IMR-90 (cell line): ENCODE data around the gene ITPR2. TPM values are rescaled to one million over a fixed set of nuclear protein-coding genes. Genes with fewer than 3 reads are reported as not detected.

ENCODE experiments used
- ATAC-seq: fragments of 200-7000 bp; cut with Tn5 transposase; 2 replicates; pipeline ENCODE4 v1.9.1; 2020; ENCODE audit warnings: low read depth, mild to moderate bottlenecking, moderate library complexity
- BruUV-seq: library from RNA; stranded (reverse); fragments of 400-500 nt; replicated peaks from 2 replicates; lab custom pipeline; 2021; lab: Mats Ljungman, UMichigan
- CTCF ChIA-PET: fragments of 300-600 bp; formaldehyde crosslinking; extraction: SDS; loops from one replicate; lab custom pipeline; 2021; ENCODE audit warnings: antibody characterized with exemption; lab: Yijun Ruan, JAX
- POLR2A ChIA-PET: fragments of 300-600 bp; sonication (Branson Sonifier 250); formaldehyde crosslinking; loops from one replicate; lab custom pipeline; 2022; ENCODE audit warnings: antibody characterized with exemption; ENCODE audit not compliant: unreplicated experiment; lab: Charles Lee
- DNase-seq: peaks from one replicate; pipeline ENCODE4 v3.0.0; 2013
- H2AFZ ChIP-seq: replicated peaks from 2 replicates; pipeline ENCODE3; 2013; ENCODE audit warnings: low read length, mild to moderate bottlenecking; ENCODE audit not compliant: poor library complexity
- H2AK5ac ChIP-seq: 2 replicates; pipeline ENCODE4 v1.6.1; 2013; ENCODE audit warnings: low read depth, low read length, inconsistent platforms
- H2AK9ac ChIP-seq: replicated peaks from 2 replicates; pipeline ENCODE3; 2013; ENCODE audit warnings: mild to moderate bottlenecking, low read depth, low read length, moderate library complexity; ENCODE audit not compliant: poor library complexity
- H2BK120ac ChIP-seq: 2 replicates; pipeline ENCODE4 v1.6.1; 2013; ENCODE audit warnings: low read depth, low read length, inconsistent platforms
- H2BK15ac ChIP-seq: 3 replicates; pipeline ENCODE4 v1.6.1; 2013; ENCODE audit warnings: low read depth, low read length, inconsistent platforms
- H2BK20ac ChIP-seq: 2 replicates; pipeline ENCODE4 v1.6.1; 2013; ENCODE audit warnings: low read depth, mild to moderate bottlenecking, inconsistent platforms, low read length, moderate library complexity
- H2BK5ac ChIP-seq: 2 replicates; pipeline ENCODE4 v1.6.1; 2013; ENCODE audit warnings: mild to moderate bottlenecking, low read depth, low read length, inconsistent platforms; ENCODE audit not compliant: poor library complexity, severe bottlenecking
- H3K14ac ChIP-seq: replicated peaks from 2 replicates; pipeline ENCODE4 v1.6.1; 2013; ENCODE audit warnings: low read depth, low read length, inconsistent platforms
- H3K18ac ChIP-seq: 2 replicates; pipeline ENCODE4 v1.6.1; 2013; ENCODE audit warnings: low read depth, low read length, control low read depth
- H3K23ac ChIP-seq: 2 replicates; pipeline ENCODE4 v1.6.1; 2013; ENCODE audit warnings: low read depth, low read length, inconsistent platforms
- H3K27ac ChIP-seq: 2 replicates; pipeline ENCODE4 v1.5.1; 2013; ENCODE audit warnings: mild to moderate bottlenecking, control low read depth, low read length; ENCODE audit not compliant: insufficient read depth
- H3K27me3 ChIP-seq: 2 replicates; pipeline ENCODE4 v1.6.1; 2013; ENCODE audit warnings: low read length; ENCODE audit not compliant: control insufficient read depth, insufficient read depth
- H3K36me3 ChIP-seq: 2 replicates; pipeline ENCODE4 v1.6.1; 2013; ENCODE audit warnings: low read length, mixed read lengths; ENCODE audit not compliant: control insufficient read depth, insufficient read depth
- H3K4ac ChIP-seq: 2 replicates; pipeline ENCODE4 v1.6.1; 2013; ENCODE audit warnings: low read depth, low read length, inconsistent platforms
- H3K4me1 ChIP-seq: 2 replicates; pipeline ENCODE4 v1.6.1; 2013; ENCODE audit warnings: low read length, mixed read lengths; ENCODE audit not compliant: control insufficient read depth, insufficient read depth
- H3K4me2 ChIP-seq: 2 replicates; pipeline ENCODE4 v1.6.1; 2013; ENCODE audit warnings: low read depth, mild to moderate bottlenecking, control low read depth, low read length, moderate library complexity
- H3K4me3 ChIP-seq: 2 replicates; pipeline ENCODE4 v1.5.1; 2013; ENCODE audit warnings: low read depth, mild to moderate bottlenecking, control low read depth, low read length, moderate library complexity; ENCODE audit not compliant: insufficient read depth
- H3K56ac ChIP-seq: 2 replicates; pipeline ENCODE4 v1.6.1; 2013; ENCODE audit warnings: low read length, inconsistent platforms; ENCODE audit not compliant: insufficient read depth; ENCODE audit errors: extremely low read depth
- H3K79me1 ChIP-seq, 2 experiments: 2 replicates each; pipeline ENCODE4 v1.6.1; 2013; ENCODE audit warnings: low read length in 2 of 2, inconsistent platforms in 1 of 2, low read depth in 1 of 2
- H3K9ac ChIP-seq: 2 replicates; pipeline ENCODE4 v1.6.1; 2013; ENCODE audit warnings: low read depth, low read length, control low read depth
- H3K9me1 ChIP-seq: 2 replicates; pipeline ENCODE4 v1.6.1; 2013; ENCODE audit warnings: low read length, inconsistent platforms; ENCODE audit not compliant: insufficient read depth
- H3K9me3 ChIP-seq: 2 replicates; pipeline ENCODE4 v1.6.1; 2013; ENCODE audit warnings: low read length; ENCODE audit not compliant: control insufficient read depth, insufficient read depth
- H4K20me1 ChIP-seq: 2 replicates; pipeline ENCODE4 v1.6.1; 2013; ENCODE audit warnings: low read length, inconsistent platforms; ENCODE audit not compliant: insufficient read depth
- H4K5ac ChIP-seq: 2 replicates; pipeline ENCODE4 v1.6.1; 2013; ENCODE audit warnings: mild to moderate bottlenecking, low read depth, low read length, control low read depth
- H4K8ac ChIP-seq, 2 experiments: 2 replicates each; pipeline ENCODE4 v1.6.1; 2013; ENCODE audit warnings: low read depth in 2 of 2, low read length in 2 of 2, control low read depth in 1 of 2, inconsistent platforms in 1 of 2
- H4K91ac ChIP-seq: 2 replicates; pipeline ENCODE4 v1.6.1; 2013; ENCODE audit warnings: low read depth, low read length, inconsistent platforms; ENCODE audit not compliant: insufficient read depth
- BHLHE40 ChIP-seq: fragments of 150-350 bp; IDR thresholded peaks from 2 replicates; pipeline ENCODE4 v1.6.1; 2016; ENCODE audit warnings: mild to moderate bottlenecking, low read depth, low read length
- CTCF ChIP-seq: conservative IDR thresholded peaks from 2 replicates; pipeline ENCODE4 v1.5.1; 2012; ENCODE audit warnings: mild to moderate bottlenecking, low read depth, low read length, improper control_type of control experiment
- FOS ChIP-seq: fragments of 150-350 bp; IDR thresholded peaks from 2 replicates; pipeline ENCODE4 v1.6.1; 2016; ENCODE audit warnings: low read depth, low read length
- MAFK ChIP-seq: IDR thresholded peaks from 2 replicates; pipeline ENCODE4 v1.6.1; 2012; ENCODE audit warnings: low read depth, low read length, improper control_type of control experiment
- MAZ ChIP-seq: IDR thresholded peaks from 2 replicates; pipeline ENCODE4 v1.6.1; 2012; ENCODE audit warnings: low read depth, mild to moderate bottlenecking, low read length, improper control_type of control experiment, moderate library complexity, borderline replicate concordance
- MXI1 ChIP-seq: IDR thresholded peaks from 2 replicates; pipeline ENCODE4 v1.6.1; 2012; ENCODE audit warnings: low read depth, mild to moderate bottlenecking, low read length, moderate library complexity, borderline replicate concordance
- NFE2L2 ChIP-seq: fragments of 150-350 bp; IDR thresholded peaks from 2 replicates; pipeline ENCODE4 v1.6.1; 2016; ENCODE audit warnings: low read depth, mild to moderate bottlenecking, low read length
- POLR2A ChIP-seq: IDR thresholded peaks from 2 replicates; pipeline ENCODE4 v1.6.1; 2012; ENCODE audit warnings: mild to moderate bottlenecking, low read depth, low read length
- RAD21 ChIP-seq: IDR thresholded peaks from 2 replicates; pipeline ENCODE4 v1.6.1; 2012; ENCODE audit warnings: low read length, improper control_type of control experiment
- RCOR1 ChIP-seq: IDR thresholded peaks from 2 replicates; pipeline ENCODE4 v1.6.1; 2012; ENCODE audit warnings: mild to moderate bottlenecking, low read length, improper control_type of control experiment; ENCODE audit not compliant: insufficient replicate concordance
- USF2 ChIP-seq: fragments of 150-350 bp; IDR thresholded peaks from 2 replicates; pipeline ENCODE4 v1.6.1; 2017; ENCODE audit warnings: mild to moderate bottlenecking, antibody characterized with exemption, low read length, low read depth
- WGBS, 2 experiments: methylation state at CpG; one replicate each; pipeline versions ENCODE4 v1.1.5 to v1.1.7; 2013; ENCODE audit warnings: missing lambda C conversion rate in 2 of 2; ENCODE audit not compliant: insufficient read length in 1 of 2; ENCODE audit errors: extremely low coverage in 2 of 2; 5-methylcytosine and 5-hydroxymethylcytosine counted together
- dilution Hi-C: fragments of 300-500 bp; cut with HindIII; formaldehyde crosslinking; loops from one replicate; pipeline ENCODE4 v1.14.3; 2018; ENCODE audit warnings: low sequenced_read_pairs; ENCODE audit not compliant: unreplicated experiment
- in situ Hi-C: fragments of 300-500 bp; cut with MboI; formaldehyde crosslinking; loops from 3 replicates; pipeline ENCODE4 v1.14.3; 2019; ENCODE audit warnings: low sequenced_read_pairs, inconsistent platforms, mixed read lengths
- intact Hi-C: fragments of 100-400 bp; cut with micrococcal nuclease; formaldehyde crosslinking; loops from 2 replicates; pipeline ENCODE4 v1.10.0; 2022
- polyA plus RNA-seq, 3 experiments: library from polyadenylated mRNA; depleted of rRNA; stranded (reverse); fragments of >200 nt; gene quantifications; 2 replicates each; pipeline ENCODE4 v1.2.3, GENCODE V29; 2012; ENCODE audit warnings: low replicate concordance in 1 of 3
- total RNA-seq: library from RNA; depleted of rRNA; stranded (reverse); fragments of >200 nt; gene quantifications from 2 replicates; pipeline ENCODE4 v1.2.3, GENCODE V29; 2012

ITPR2 gene
- total and polyA plus RNA-seq, 2 of the 4 experiments (the other 2 are of a cell fraction) = 1.2 to 9.0 TPM

- Histone ChIP-seq H2AK5ac (no peak overlapping the region), H3K18ac (peak overlapping the region; percentile 32; the same call in 1 of the 2 replicates), H4K91ac (no peak overlapping the region), H3K14ac (no peak overlapping the region), H3K4me2 (no peak overlapping the region; the same call in 1 of the 2 replicates), H3K4ac (no peak overlapping the region), H4K5ac (peak overlapping the region; percentile 36; the same call in 1 of the 2 replicates), H2BK5ac (no peak overlapping the region), H3K4me3 (no peak overlapping the region), H2AFZ (no peak overlapping the region), H3K9me1 (peaks cover 4% of the 10 kb centered on the region; the same call in 1 of the 2 replicates), H3K27ac (no peak overlapping the region), H3K56ac (no peak overlapping the region), H2BK15ac (no peak overlapping the region), H3K9ac (no peak overlapping the region), H4K20me1 (no peaks in the 10 kb centered on the region), H3K79me1 (no peaks in the 10 kb centered on the region), H2BK120ac (no peak overlapping the region), H3K36me3 (no peaks in the 10 kb centered on the region), H3K27me3 (no peaks in the 10 kb centered on the region), H4K8ac (peak overlapping the region in 1 of 2 experiments; percentile 45; a peak in 1 of 4 replicates), H2BK20ac (no peak overlapping the region), H3K4me1 (peaks cover 9% of the 10 kb centered on the region), H3K9me3 (no peaks in the 10 kb centered on the region), H2AK9ac (no peak overlapping the region), H3K23ac (no peak overlapping the region)
- whole genome bisulfite sequencing, 2 experiments = 88% methylated on average over 1 of the region's 7 CpGs; no CpG with 5 or more reads in 1 of the 2 experiments
- no peak for ATAC-seq
- CTCF ChIA-PET = interaction anchor here (1.2 kb wide), 1 partner anchor 189 kb away, joined by 3 read pairs; no protein-coding TSS in a partner anchor
- BruUV-seq = no TSS peak
- in situ Hi-C loops = no loop called here
- TF ChIP-seq MAFK (no peak), FOS (no peak), CTCF (no peak), MXI1 (no peak), NFE2L2 (no peak), POLR2A (no peak), MAZ (no peak), BHLHE40 (no peak), RCOR1 (no peak), RAD21 (no peak), USF2 (no peak)
- intact Hi-C loops = no loop called here
- dilution Hi-C loops = no loop called here
- POLR2A ChIA-PET = no interaction called here
- peak; percentile 52 for DNase-seq
Observed at GRCh38 chr12:26696613-26697092, 136.3 kb downstream of the ITPR2 start.
